HL-60 (cell line): ENCODE measurements around the gene DPEP1.

Experiments
- DNase-seq, 2 experiments: peaks; one replicate each; pipeline ENCODE4 v3.0.0-alpha.2; 2010 to 2020; ENCODE audit warnings: low read depth in 1 of 2, low spot score in 1 of 2
- H3K27ac ChIP-seq: fragments of 250-450 bp; sonication (Bioruptor Pico); replicated peaks from 2 replicates; pipeline ENCODE4 v1.5.1; 2020; ENCODE audit warnings: mild to moderate bottlenecking, moderate library complexity
- H3K27me3 ChIP-seq: fragments of 250-450 bp; sonication (Bioruptor Pico); 2 replicates; pipeline ENCODE4 v1.5.1; 2021; ENCODE audit warnings: mild to moderate bottlenecking, moderate library complexity; ENCODE audit not compliant: insufficient read depth, poor library complexity, severe bottlenecking
- H3K4me3 ChIP-seq: replicated peaks from 2 replicates; pipeline ENCODE4 v1.5.1; 2011; ENCODE audit warnings: mild to moderate bottlenecking, control low read depth, low read length; ENCODE audit not compliant: insufficient read depth
- CTCF ChIP-seq: IDR thresholded peaks from one replicate; pipeline ENCODE4 v1.5.1; 2011; ENCODE audit warnings: low read length, control low read depth, inconsistent platforms; ENCODE audit not compliant: insufficient read depth
- GABPA ChIP-seq: IDR thresholded peaks from 2 replicates; pipeline ENCODE4 v1.6.1; 2012; ENCODE audit warnings: low read depth
- POLR2AphosphoS5 ChIP-seq: IDR thresholded peaks from 2 replicates; pipeline ENCODE4 v1.6.1; 2012; ENCODE audit warnings: low read depth
- REST ChIP-seq: IDR thresholded peaks from 2 replicates; pipeline ENCODE4 v1.6.1; 2012; ENCODE audit warnings: low read depth; ENCODE audit not compliant: insufficient replicate concordance
- SPI1 ChIP-seq: IDR thresholded peaks from 2 replicates; pipeline ENCODE4 v1.6.1; 2012; ENCODE audit warnings: low read depth, mild to moderate bottlenecking, borderline replicate concordance

DPEP1 gene

GRCh38 chr16:89642574-89642973 is 29.1 kb downstream of the DPEP1 start:
- no peak overlapping the region for H3K27ac ChIP-seq
- DNase-seq, result no peak
- H3K27me3 ChIP-seq, result no peaks in the 10 kb centered on the region
- H3K4me3 ChIP-seq, result no peak overlapping the region
- TF ChIP-seq SPI1 (no peak), CTCF (no peak), GABPA (no peak)

- TF ChIP-seq REST (no peak), SPI1 (no peak), POLR2AphosphoS5 (no peak), GABPA (no peak), CTCF (no peak)
- no peaks in the 10 kb centered on the region for H3K27me3 ChIP-seq
- no peak overlapping the region for H3K27ac ChIP-seq
- H3K4me3 ChIP-seq, result no peak overlapping the region
- DNase-seq, result no peak
Measured at GRCh38 chr16:89643769-89644300, 30.4 kb downstream of the DPEP1 start.

GRCh38 chr16:89645122-89645521 is 31.7 kb downstream of the DPEP1 start:
- H3K27ac ChIP-seq, result no peak overlapping the region
- no peak for DNase-seq
- H3K27me3 ChIP-seq, result no peaks in the 10 kb centered on the region
- H3K4me3 ChIP-seq, result no peak overlapping the region
- TF ChIP-seq POLR2AphosphoS5 (no peak), REST (no peak), CTCF (no peak), SPI1 (no peak), GABPA (no peak)

- Histone ChIP-seq H3K27me3 (no peaks in the 10 kb centered on the region), H3K4me3 (no peak overlapping the region), H3K27ac (no peak overlapping the region)
- no peak for DNase-seq
- no peak for TF ChIP-seq SPI1
- TF ChIP-seq REST, result no peak
- TF ChIP-seq CTCF, result no peak
Measured at GRCh38 chr16:89646270-89646669, 32.8 kb downstream of the DPEP1 start.
